Loucy (cell line): ENCODE results near the gene TMEM272.

Experiments used
- H2AFZ ChIP-seq: fragments of 200-600 bp; sonication (generic); 2 replicates; pipeline ENCODE4 v1.6.0; 2016; ENCODE audit warnings: antibody characterized with exemption, mild to moderate bottlenecking, low read length, moderate library complexity
- H3F3A ChIP-seq: fragments of 200-600 bp; 2 replicates; pipeline ENCODE4 v1.6.0; 2016; ENCODE audit warnings: antibody characterized with exemption, low read depth, mild to moderate bottlenecking
- H3K27me3 ChIP-seq: fragments of 200-600 bp; sonication (generic); 2 replicates; pipeline ENCODE4 v1.6.1; 2014; ENCODE audit warnings: low read length, mild to moderate bottlenecking; ENCODE audit not compliant: insufficient read depth, poor library complexity, severe bottlenecking
- H3K36me3 ChIP-seq: fragments of 200-600 bp; sonication (generic); 2 replicates; pipeline ENCODE4 v1.6.1; 2016; ENCODE audit warnings: low read length; ENCODE audit not compliant: insufficient read depth
- H3K4me1 ChIP-seq: fragments of 200-600 bp; sonication (generic); 2 replicates; pipeline ENCODE4 v1.5.1; 2014; ENCODE audit warnings: low read length, mild to moderate bottlenecking; ENCODE audit not compliant: insufficient read depth, poor library complexity, severe bottlenecking
- H3K4me2 ChIP-seq: fragments of 200-600 bp; sonication (generic); 2 replicates; pipeline ENCODE4 v1.6.0; 2014; ENCODE audit warnings: antibody characterized with exemption, low read length, low read depth, mild to moderate bottlenecking; ENCODE audit not compliant: poor library complexity, severe bottlenecking
- H3K4me3 ChIP-seq: fragments of 200-600 bp; sonication (generic); 2 replicates; pipeline ENCODE4 v1.5.1; 2014; ENCODE audit warnings: low read length, mild to moderate bottlenecking, mixed read lengths; ENCODE audit not compliant: poor library complexity, severe bottlenecking
- H3K79me2 ChIP-seq: fragments of 200-600 bp; sonication (generic); 2 replicates; pipeline ENCODE4 v1.6.1; 2014; ENCODE audit warnings: low read length; ENCODE audit not compliant: insufficient read depth
- H3K9ac ChIP-seq: fragments of 200-600 bp; sonication (generic); 2 replicates; pipeline ENCODE4 v1.6.0; 2014; ENCODE audit warnings: mild to moderate bottlenecking, low read depth, low read length, moderate library complexity; ENCODE audit not compliant: poor library complexity, severe bottlenecking
- H3K9me2 ChIP-seq: fragments of 200-600 bp; sonication (generic); replicated peaks from 2 replicates; pipeline ENCODE4 v1.6.1; 2016; ENCODE audit warnings: low read depth, low read length, mixed read lengths
- H3K9me3 ChIP-seq: fragments of 200-600 bp; sonication (generic); 2 replicates; pipeline ENCODE4 v1.6.1; 2014; ENCODE audit warnings: mild to moderate bottlenecking, antibody characterized with exemption, low read length, low read depth; ENCODE audit not compliant: insufficient read depth
- H4K20me1 ChIP-seq: fragments of 200-600 bp; sonication (generic); 2 replicates; pipeline ENCODE4 v1.6.0; 2014; ENCODE audit warnings: antibody characterized with exemption, low read length, mild to moderate bottlenecking; ENCODE audit not compliant: insufficient read depth, poor library complexity, severe bottlenecking
- CTCF ChIP-seq: fragments of 200-600 bp; sonication (generic); conservative IDR thresholded peaks from 2 replicates; pipeline ENCODE4 v1.5.1; 2014; ENCODE audit warnings: mild to moderate bottlenecking, antibody characterized with exemption, low read length
- EZH2phosphoT487 ChIP-seq: fragments of 200-600 bp; IDR thresholded peaks from 2 replicates; pipeline ENCODE4 v1.6.1; 2018; ENCODE audit warnings: antibody characterized with exemption, mild to moderate bottlenecking, moderate library complexity, borderline replicate concordance

The TMEM272 gene

DNA sequence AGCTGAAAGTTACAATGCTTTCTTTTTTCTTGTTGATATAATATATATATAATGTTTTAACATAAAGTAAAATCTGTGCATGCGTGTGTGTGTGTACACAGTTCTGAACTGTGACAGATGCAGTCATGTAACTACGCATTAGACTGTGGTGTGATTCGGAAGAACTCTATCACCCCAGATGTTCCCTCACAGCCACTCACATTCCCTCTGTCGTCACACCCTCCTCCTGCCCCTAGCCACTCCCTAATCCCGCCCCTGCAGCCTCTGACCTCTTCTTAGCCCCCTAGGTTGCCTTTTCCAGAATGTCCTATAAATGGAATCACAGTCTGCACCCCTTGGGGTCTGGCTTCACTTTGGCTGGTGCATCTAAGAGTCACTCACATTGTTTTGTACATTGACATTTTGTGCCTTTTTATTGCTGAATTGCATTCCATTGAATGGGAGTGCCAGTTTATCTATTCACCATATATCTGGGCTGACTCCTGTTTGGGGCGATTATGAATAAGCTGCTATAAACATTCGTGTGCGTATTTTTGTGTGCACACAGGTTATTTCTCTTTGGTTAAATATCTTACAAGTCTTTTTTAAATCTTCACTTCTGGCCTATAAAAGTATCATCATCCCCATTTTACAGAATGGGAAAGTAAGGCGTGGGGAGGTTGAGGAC lies 61.4 kb downstream of the TMEM272 start:
- H3K9me2 ChIP-seq: no peaks in the 10 kb centered on the region
- no peaks in the 10 kb centered on the region for H3F3A ChIP-seq
- no peak overlapping the region for H3K9ac ChIP-seq
- no peak overlapping the region for H3K4me3 ChIP-seq
- TF ChIP-seq CTCF: no peak
- no peak for TF ChIP-seq EZH2phosphoT487
- no peaks in the 10 kb centered on the region for H3K9me3 ChIP-seq
- no peaks in the 10 kb centered on the region for H3K36me3 ChIP-seq
- H3K79me2 ChIP-seq: no peaks in the 10 kb centered on the region
- H3K27me3 ChIP-seq: no peaks in the 10 kb centered on the region
- H3K4me1 ChIP-seq: no peaks in the 10 kb centered on the region
- H2AFZ ChIP-seq: no peak overlapping the region
- no peaks in the 10 kb centered on the region for H4K20me1 ChIP-seq
- no peak overlapping the region for H3K4me2 ChIP-seq

- Histone ChIP-seq H3K4me2 (no peak overlapping the region), H3F3A (no peaks in the 10 kb centered on the region), H2AFZ (no peak overlapping the region), H3K9me3 (no peaks in the 10 kb centered on the region), H3K9ac (no peak overlapping the region), H3K36me3 (no peaks in the 10 kb centered on the region), H3K4me1 (no peaks in the 10 kb centered on the region), H4K20me1 (no peaks in the 10 kb centered on the region), H3K79me2 (no peaks in the 10 kb centered on the region), H3K9me2 (no peaks in the 10 kb centered on the region), H3K4me3 (no peak overlapping the region), H3K27me3 (no peaks in the 10 kb centered on the region)
- TF ChIP-seq CTCF: no peak
- TF ChIP-seq EZH2phosphoT487: no peak
These were observed 62.8 kb downstream of the TMEM272 start for GRCh38 chr13:51782026-51782710.

DNA sequence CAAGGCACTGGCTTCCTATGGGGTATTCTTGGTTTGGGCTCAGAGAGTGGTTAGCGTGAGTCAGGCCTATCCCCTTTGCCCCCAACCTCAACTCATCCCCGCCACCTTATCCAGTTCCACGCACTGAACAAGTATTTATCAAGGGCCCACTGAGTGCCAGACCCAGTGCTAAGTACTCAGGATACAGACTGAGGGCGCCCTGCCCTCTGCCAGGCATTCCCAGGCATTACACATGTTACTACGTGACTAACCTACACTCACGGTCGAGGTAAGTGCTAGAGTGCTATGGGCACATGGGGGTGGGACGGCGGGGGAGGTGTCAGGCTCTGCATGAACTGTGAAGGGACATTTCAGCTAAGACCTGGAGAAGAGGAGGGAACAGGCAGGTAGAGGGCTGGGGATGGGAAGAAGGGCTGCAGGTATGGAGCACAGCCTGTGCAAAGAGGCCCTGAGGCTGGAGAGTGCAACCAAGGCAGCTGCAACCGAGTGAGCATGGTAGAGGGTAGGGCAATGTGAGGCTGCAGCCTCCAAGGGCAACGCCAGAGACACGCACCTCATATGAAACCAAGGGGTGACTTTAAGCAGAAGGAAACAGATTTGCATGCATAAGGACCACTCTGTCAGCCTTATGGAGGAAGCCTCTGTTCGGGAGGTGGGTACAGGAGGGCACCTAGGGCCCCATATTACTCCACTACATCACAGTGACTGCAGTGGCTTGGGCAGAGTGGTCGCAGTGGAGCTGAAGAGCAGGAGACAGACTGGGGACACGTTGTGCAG lies 63.5 kb downstream of the TMEM272 start:
- no peaks in the 10 kb centered on the region for H4K20me1 ChIP-seq
- no peaks in the 10 kb centered on the region for H3K4me1 ChIP-seq
- TF ChIP-seq EZH2phosphoT487 (no peak), CTCF (peak; percentile 70)
- no peaks in the 10 kb centered on the region for H3K9me3 ChIP-seq
- H3K9me2 ChIP-seq: no peaks in the 10 kb centered on the region
- H3F3A ChIP-seq: no peaks in the 10 kb centered on the region
- H3K79me2 ChIP-seq: no peaks in the 10 kb centered on the region
- H3K27me3 ChIP-seq: no peaks in the 10 kb centered on the region
- no peak overlapping the region for H3K4me3 ChIP-seq
- H3K4me2 ChIP-seq: no peak overlapping the region
- H3K9ac ChIP-seq: no peak overlapping the region
- no peak overlapping the region for H2AFZ ChIP-seq
- H3K36me3 ChIP-seq: no peaks in the 10 kb centered on the region
